Measurements from ENCODE around the gene CLSTN2. TPM values are rescaled to one million over a fixed set of nuclear protein-coding genes. Genes with fewer than 3 reads are reported as not detected.

CLSTN2 gene
- total and polyA plus RNA-seq, 9 donors: 28.9 to 263 (median 134) TPM

GRCh38 chr3:140336465-140336864 lies 401.5 kb downstream of the CLSTN2 start:
- Histone ChIP-seq H3K27me3 (no peaks in the 10 kb centered on the region), H3K4me3 (no peak overlapping the region), H3K27ac (no peak overlapping the region), H3K9me3 (no peaks in the 10 kb centered on the region), H3K4me1 (ENCODE audit: insufficient read depth) (no peaks in the 10 kb centered on the region), H3K36me3 (no peaks in the 10 kb centered on the region)
- DNase-seq: no peak
- TF ChIP-seq CTCF (IDR thresholded peaks at IDR 0.05) (no peak), EP300 (IDR thresholded peaks at IDR 0.05) (no peak), POLR2A (IDR thresholded peaks at IDR 0.05) (no peak)
- 56 to 91% (median 75%) methylated on average over 3 of the region's 3 CpGs for WGBS, 3 donors
- intact Hi-C loops (cut with DNase I): no loop called here

GRCh38 chr3:140338916-140339315 lies 403.9 kb downstream of the CLSTN2 start:
- no peaks in the 10 kb centered on the region for H3K36me3 ChIP-seq
- TF ChIP-seq POLR2A (IDR thresholded peaks at IDR 0.05) (no peak), CTCF (IDR thresholded peaks at IDR 0.05) (no peak), EP300 (IDR thresholded peaks at IDR 0.05) (no peak)
- 86 to 92% (median 86%) methylated on average over 6 of the region's 6 CpGs for WGBS, 3 donors
- intact Hi-C loops (cut with DNase I): no loop called here
- no peaks in the 10 kb centered on the region for H3K9me3 ChIP-seq
- no peaks in the 10 kb centered on the region for H3K27me3 ChIP-seq
- peaks cover 3% of the 10 kb centered on the region for H3K4me1 ChIP-seq (ENCODE audit: insufficient read depth)
- H3K27ac ChIP-seq: no peak overlapping the region
- DNase-seq: no peak
- no peak overlapping the region for H3K4me3 ChIP-seq

DNA sequence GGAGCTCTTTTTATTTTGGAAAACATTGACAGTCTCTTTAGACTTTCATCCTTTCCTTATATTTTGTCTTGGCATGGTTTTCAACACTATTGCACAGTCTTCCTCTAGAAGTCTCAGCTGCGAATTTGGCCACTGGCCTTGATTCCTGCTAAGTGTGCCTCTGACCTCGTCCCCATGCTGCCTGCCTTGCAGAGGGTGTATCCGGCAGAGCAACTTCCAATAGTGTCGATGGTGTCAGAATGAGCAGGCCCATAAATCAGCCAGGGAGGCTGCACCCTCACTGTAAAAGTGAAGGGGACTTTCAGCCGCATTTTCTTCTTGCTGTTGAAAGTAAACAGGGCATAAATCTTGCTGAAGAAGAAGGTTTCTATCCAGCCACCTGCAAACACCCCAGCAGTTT lies 406.2 kb downstream of the CLSTN2 start:
- H3K4me3 ChIP-seq: no peak overlapping the region
- H3K4me1 ChIP-seq (ENCODE audit: insufficient read depth): peaks cover 10% of the 10 kb centered on the region
- no peak overlapping the region for H3K27ac ChIP-seq
- TF ChIP-seq CTCF (IDR thresholded peaks at IDR 0.05): no peak
- no peak for TF ChIP-seq EP300 (IDR thresholded peaks at IDR 0.05)
- TF ChIP-seq POLR2A (IDR thresholded peaks at IDR 0.05): no peak
- H3K36me3 ChIP-seq: no peaks in the 10 kb centered on the region
- no peaks in the 10 kb centered on the region for H3K9me3 ChIP-seq
- intact Hi-C loops (cut with DNase I): no loop called here
- DNase-seq: peak in 3 of 5 donors; percentile 33 to 51 (median 46)
- no peaks in the 10 kb centered on the region for H3K27me3 ChIP-seq
- 22 to 34% (median 24%) methylated on average over 5 of the region's 5 CpGs for WGBS, 3 donors

GRCh38 chr3:140341817-140342403 lies 406.9 kb downstream of the CLSTN2 start:
- WGBS, 3 donors: 96% methylated on average over 5 of the region's 5 CpGs
- H3K27me3 ChIP-seq: no peaks in the 10 kb centered on the region
- no peak for DNase-seq
- intact Hi-C loops (cut with DNase I): no loop called here
- no peaks in the 10 kb centered on the region for H3K36me3 ChIP-seq
- TF ChIP-seq EP300 (IDR thresholded peaks at IDR 0.05): no peak
- TF ChIP-seq POLR2A (IDR thresholded peaks at IDR 0.05): no peak
- no peak for TF ChIP-seq CTCF (IDR thresholded peaks at IDR 0.05)
- no peaks in the 10 kb centered on the region for H3K9me3 ChIP-seq
- peaks cover 13% of the 10 kb centered on the region for H3K4me1 ChIP-seq (ENCODE audit: insufficient read depth)
- no peak overlapping the region for H3K27ac ChIP-seq
- H3K4me3 ChIP-seq: no peak overlapping the region
